HepG2 (cell line): ENCODE data around the gene EMC10. TPM values are rescaled to one million over a fixed set of nuclear protein-coding genes. Genes with fewer than 3 reads are reported as not detected.

Experiments used
- ATAC-seq: fragments of 200-7000 bp; cut with Tn5 transposase; 3 replicates; pipeline ENCODE4 v1.9.1; 2020; ENCODE audit warnings: mild to moderate bottlenecking, moderate library complexity
- BruUV-seq: library from RNA; stranded (reverse); fragments of 400-500 nt; replicated peaks from 2 replicates; lab custom pipeline; 2021; lab: Mats Ljungman, UMichigan
- CTCF ChIA-PET: fragments of 300-600 bp; formaldehyde crosslinking; extraction: SDS; loops from one replicate; lab custom pipeline; 2021; ENCODE audit warnings: low total read pairs, inconsistent platforms, low intra/inter-chr PET ratio; lab: Yijun Ruan, JAX
- POLR2A ChIA-PET: fragments of 350-600 bp; sonication (Branson Sonifier 250); formaldehyde crosslinking; loops from one replicate; lab custom pipeline; 2020; ENCODE audit warnings: antibody characterized with exemption, inconsistent platforms; lab: Yijun Ruan, JAX
- DNase-seq: peaks from one replicate; pipeline ENCODE4 v3.0.0-alpha.2; 2015; ENCODE audit warnings: low spot score
- FAIRE-seq: peaks from 3 replicates; lab custom pipeline; 2011; peaks lifted over from hg19 to GRCh38; lab: Jason Lieb, UNC
- H2AFZ ChIP-seq: one replicate; pipeline ENCODE4 v1.6.1; 2011; ENCODE audit warnings: low read length, inconsistent platforms
- H3K27ac ChIP-seq: fragments of 300-600 bp; 3 replicates; pipeline ENCODE4 v1.8.0; 2011; ENCODE audit warnings: mixed run types, mild to moderate bottlenecking, mixed read lengths, low read length, inconsistent platforms; ENCODE audit not compliant: insufficient read depth; ENCODE audit errors: extremely low read length
- H3K27me3 ChIP-seq, 2 experiments: fragments of 200-600 bp in 1 of 2; 2 replicates in 1 of 2; 3 replicates in 1 of 2; pipeline versions ENCODE4 v1.6.0 to v1.8.0; 2011; ENCODE audit warnings: low read length in 2 of 2, mild to moderate bottlenecking in 2 of 2, moderate library complexity in 2 of 2, inconsistent platforms in 1 of 2; ENCODE audit not compliant: insufficient read depth in 2 of 2, control insufficient read depth in 1 of 2
- H3K36me3 ChIP-seq, 2 experiments: fragments of 200-600 bp in 1 of 2; replicated peaks in 1 of 2; 2 replicates in 1 of 2; 3 replicates in 1 of 2; pipeline versions ENCODE4 v1.5.1 to v1.8.0; 2011; ENCODE audit warnings: low read length in 2 of 2, inconsistent platforms in 1 of 2; ENCODE audit not compliant: insufficient read depth in 2 of 2, control insufficient read depth in 1 of 2
- H3K4me1 ChIP-seq: 2 replicates; pipeline ENCODE4 v1.5.1; 2012; ENCODE audit warnings: low read length, inconsistent platforms; ENCODE audit not compliant: insufficient read depth
- H3K4me2 ChIP-seq: 2 replicates; pipeline ENCODE4 v1.6.0; 2011; ENCODE audit warnings: low read depth, low read length, inconsistent platforms
- H3K4me3 ChIP-seq, 3 experiments: fragments of 200-600 bp in 1 of 3; sonication (generic), shearing (Covaris generic) in 1 of 3; replicated peaks in 1 of 3; 2 replicates each; pipeline ENCODE4 v1.5.1; 2011 to 2016; ENCODE audit warnings: low read length in 3 of 3, inconsistent platforms in 2 of 3, low read depth in 2 of 3, mild to moderate bottlenecking in 2 of 3, control low read depth in 1 of 3, mixed read lengths in 1 of 3; ENCODE audit not compliant: insufficient read depth in 1 of 3
- H3K79me2 ChIP-seq: one replicate; pipeline ENCODE4 v1.6.1; 2011; ENCODE audit warnings: low read length, inconsistent platforms; ENCODE audit not compliant: insufficient read depth
- H3K9ac ChIP-seq: 2 replicates; pipeline ENCODE4 v1.6.0; 2011; ENCODE audit warnings: mild to moderate bottlenecking, low read depth, low read length, inconsistent platforms; ENCODE audit not compliant: insufficient read depth
- H3K9me3 ChIP-seq: 2 replicates; pipeline ENCODE4 v1.5.1; 2012; ENCODE audit warnings: mild to moderate bottlenecking, low read length
- H4K20me1 ChIP-seq: 2 replicates; pipeline ENCODE4 v1.6.0; 2011; ENCODE audit warnings: inconsistent platforms, mild to moderate bottlenecking, low read length, moderate library complexity; ENCODE audit not compliant: insufficient read depth
- ARHGAP35 ChIP-seq: sonication (generic); formaldehyde crosslinking; IDR thresholded peaks from 2 replicates; pipeline ENCODE4 v1.9.0; 2022; ENCODE audit warnings: mild to moderate bottlenecking, inconsistent platforms, moderate library complexity, missing genetic modification reagents, borderline replicate concordance
- CCAR2 ChIP-seq: fragments of 200-400 bp; formaldehyde crosslinking; optimal IDR thresholded peaks from 2 replicates; pipeline ENCODE3; 2018; ENCODE audit warnings: low read depth, mild to moderate bottlenecking, low read length, moderate library complexity
- CENPT ChIP-seq: sonication (generic); formaldehyde crosslinking; IDR thresholded peaks from 2 replicates; pipeline ENCODE4 v1.8.0; 2022; ENCODE audit warnings: low read depth, mild to moderate bottlenecking, moderate library complexity, missing genetic modification reagents
- FOXP1 ChIP-seq, 2 experiments: fragments of 450-650 bp in 1 of 2; IDR thresholded peaks; 2 replicates each; pipeline ENCODE4 v1.6.1; 2017 to 2018; ENCODE audit warnings: antibody characterized with exemption in 1 of 2
- HNRNPL ChIP-seq: fragments of 200-400 bp; formaldehyde crosslinking; IDR thresholded peaks from 2 replicates; pipeline ENCODE4 v1.6.1; 2017; ENCODE audit warnings: mild to moderate bottlenecking, low read depth, low read length
- MXD4 ChIP-seq: IDR thresholded peaks from 2 replicates; pipeline ENCODE4 v1.6.1; 2016; ENCODE audit warnings: mild to moderate bottlenecking, missing biosample characterization, missing genetic modification reagents
- RNF2 ChIP-seq: fragments of 450-650 bp; conservative IDR thresholded peaks from 2 replicates; pipeline ENCODE4 v1.6.1; 2016; ENCODE audit warnings: low read depth
- U2AF2 ChIP-seq: fragments of 200-400 bp; formaldehyde crosslinking; IDR thresholded peaks from 2 replicates; pipeline ENCODE4 v1.6.1; 2017; ENCODE audit warnings: low read depth, mild to moderate bottlenecking, low read length
- ZBTB42 ChIP-seq: sonication (generic); formaldehyde crosslinking; IDR thresholded peaks from 2 replicates; pipeline ENCODE4 v1.5.0; 2020; ENCODE audit warnings: mild to moderate bottlenecking, missing genetic modification reagents
- ZBTB49 ChIP-seq: sonication (generic); formaldehyde crosslinking; IDR thresholded peaks from 2 replicates; pipeline ENCODE4 v1.4.0; 2020; ENCODE audit warnings: missing genetic modification reagents, borderline replicate concordance
- ZFP36L2 ChIP-seq: sonication (generic); formaldehyde crosslinking; IDR thresholded peaks from 2 replicates; pipeline ENCODE4 v1.4.0; 2020; ENCODE audit warnings: missing genetic modification reagents
- ZNF10 ChIP-seq: sonication (generic); formaldehyde crosslinking; IDR thresholded peaks from 2 replicates; pipeline ENCODE4 v1.4.0; 2020; ENCODE audit warnings: mild to moderate bottlenecking, low read depth, missing genetic modification reagents, borderline replicate concordance
- ZNF253 ChIP-seq: sonication (generic); formaldehyde crosslinking; IDR thresholded peaks from 2 replicates; pipeline ENCODE4 v1.8.0; 2022; ENCODE audit warnings: mild to moderate bottlenecking, missing genetic modification reagents, borderline replicate concordance
- ZNF704 ChIP-seq: sonication (generic); formaldehyde crosslinking; IDR thresholded peaks from 2 replicates; pipeline ENCODE4 v1.8.1; 2023; ENCODE audit warnings: mild to moderate bottlenecking, inconsistent platforms, moderate library complexity, missing genetic modification reagents, borderline replicate concordance
- ZNF792 ChIP-seq: IDR thresholded peaks from 2 replicates; pipeline ENCODE4 v1.6.1; 2016
- ZSCAN20 ChIP-seq: sonication (generic); formaldehyde crosslinking; IDR thresholded peaks from 2 replicates; pipeline ENCODE4 v1.4.0; 2020; ENCODE audit warnings: missing genetic modification reagents, mild to moderate bottlenecking, borderline replicate concordance
- WGBS: methylation state at CpG from one replicate; pipeline ENCODE4 v1.1.6; 2017; ENCODE audit warnings: low lambda C conversion rate; 5-methylcytosine and 5-hydroxymethylcytosine counted together
- in situ Hi-C: cut with HindIII; loops from 2 replicates; pipeline ENCODE4 v1.10.0; 2017; ENCODE audit warnings: low pct_unique_long_range_greater_than_20kb; ENCODE audit not compliant: extremely low pct_ligation_motif_present
- intact Hi-C: fragments of 100-400 bp; cut with micrococcal nuclease; formaldehyde crosslinking; loops from one replicate; pipeline ENCODE4 v1.10.0; 2022; ENCODE audit not compliant: unreplicated experiment
- polyA plus RNA-seq, 8 experiments: library from polyadenylated mRNA; depleted of rRNA in 3 of 8; stranded (reverse) in 7 of 8; unstranded in 1 of 8; fragments of >200 nt; fragmentation: Illumina TruSeq in 4 of 8; extraction: Trizol in 4 of 8; gene quantifications; 2 replicates each; pipeline versions ENCODE4 v1.2.1 to v1.2.3, GENCODE V29; 2011 to 2016; ENCODE audit warnings: low read depth in 4 of 8, missing spikeins in 1 of 8, mixed read lengths in 1 of 8; ENCODE audit not compliant: insufficient read depth in 1 of 8
- total RNA-seq, 5 experiments: library from RNA; depleted of rRNA; stranded (reverse); fragments of >200 nt; fragmentation: Illumina TruSeq; extraction: Trizol; gene quantifications; 2 replicates each; pipeline ENCODE4 v1.2.3, GENCODE V29; 2016; ENCODE audit warnings: low read depth in 1 of 5

EMC10 gene
- total and polyA plus RNA-seq, 2 of the 13 experiments (the other 11 are each of a cell fraction or from before 2014, with no cell fraction given) = not detected

- no TSS peak for BruUV-seq
- ChIA-PET CTCF (no interaction called here), POLR2A (no interaction called here)
- TF ChIP-seq ZSCAN20 (CRISPR knock-in tag) = no peak
- no peak for TF ChIP-seq ZNF792 (CRISPR knock-in tag)
- TF ChIP-seq U2AF2 = no peak
- no peak for TF ChIP-seq ZNF253 (CRISPR knock-in tag)
- TF ChIP-seq CENPT (CRISPR knock-in tag) = no peak
- no peak for TF ChIP-seq ARHGAP35 (CRISPR knock-in tag)
- TF ChIP-seq CCAR2 = no peak
- no peak for TF ChIP-seq ZFP36L2 (CRISPR knock-in tag)
- no peak for TF ChIP-seq FOXP1 (IDR thresholded peaks at IDR 0.05)
- TF ChIP-seq FOXP1 (CRISPR knock-in tag; IDR thresholded peaks at IDR 0.05) = no peak
- no peak for TF ChIP-seq ZBTB49 (CRISPR knock-in tag)
- TF ChIP-seq RNF2 = no peak
- no peak for TF ChIP-seq ZBTB42 (CRISPR knock-in tag)
- TF ChIP-seq MXD4 = no peak
- no peak for TF ChIP-seq ZNF704
- no peak for TF ChIP-seq HNRNPL
- no peak for TF ChIP-seq ZNF10
- H3K9me3 ChIP-seq = no peaks in the 10 kb centered on the region
- ATAC-seq (no peak), FAIRE-seq (no peak), DNase-seq (no peak)
- no peaks in the 10 kb centered on the region for H3K79me2 ChIP-seq
- WGBS = 86% methylated on average over 26 of the region's 40 CpGs
- no peaks in the 10 kb centered on the region for H3K36me3 ChIP-seq
- no peak overlapping the region for H3K27ac ChIP-seq
- H3K27me3 ChIP-seq = 0 out of 5 replicates have a peak, but pooled peaks cover 0 to 4% of the 10 kb centered on the region in 2 experiments
- no peak overlapping the region for H2AFZ ChIP-seq
- H3K9ac ChIP-seq = no peak overlapping the region
- H3K4me3 ChIP-seq = no peak overlapping the region
- no peak overlapping the region for H3K4me2 ChIP-seq
- H4K20me1 ChIP-seq = no peaks in the 10 kb centered on the region
- H3K4me1 ChIP-seq = peaks cover 1% of the 10 kb centered on the region; the same call in 1 of the 2 replicates
- in situ Hi-C loops = no loop called here
- intact Hi-C loops = no loop called here
These were observed 42.8 kb downstream of the EMC10 start for GRCh38 chr19:50519006-50519575.
